HG03342 (cell line): Measurements from ENCODE around the gene PRUNE2.

ENCODE experiments used
- ATAC-seq: cut with Tn5 transposase; IDR thresholded peaks from one replicate; pipeline ENCODE4 v1.9.1; 2021; ENCODE audit warnings: mild to moderate bottlenecking, moderate library complexity; ENCODE audit not compliant: unreplicated experiment

PRUNE2 gene

DNA sequence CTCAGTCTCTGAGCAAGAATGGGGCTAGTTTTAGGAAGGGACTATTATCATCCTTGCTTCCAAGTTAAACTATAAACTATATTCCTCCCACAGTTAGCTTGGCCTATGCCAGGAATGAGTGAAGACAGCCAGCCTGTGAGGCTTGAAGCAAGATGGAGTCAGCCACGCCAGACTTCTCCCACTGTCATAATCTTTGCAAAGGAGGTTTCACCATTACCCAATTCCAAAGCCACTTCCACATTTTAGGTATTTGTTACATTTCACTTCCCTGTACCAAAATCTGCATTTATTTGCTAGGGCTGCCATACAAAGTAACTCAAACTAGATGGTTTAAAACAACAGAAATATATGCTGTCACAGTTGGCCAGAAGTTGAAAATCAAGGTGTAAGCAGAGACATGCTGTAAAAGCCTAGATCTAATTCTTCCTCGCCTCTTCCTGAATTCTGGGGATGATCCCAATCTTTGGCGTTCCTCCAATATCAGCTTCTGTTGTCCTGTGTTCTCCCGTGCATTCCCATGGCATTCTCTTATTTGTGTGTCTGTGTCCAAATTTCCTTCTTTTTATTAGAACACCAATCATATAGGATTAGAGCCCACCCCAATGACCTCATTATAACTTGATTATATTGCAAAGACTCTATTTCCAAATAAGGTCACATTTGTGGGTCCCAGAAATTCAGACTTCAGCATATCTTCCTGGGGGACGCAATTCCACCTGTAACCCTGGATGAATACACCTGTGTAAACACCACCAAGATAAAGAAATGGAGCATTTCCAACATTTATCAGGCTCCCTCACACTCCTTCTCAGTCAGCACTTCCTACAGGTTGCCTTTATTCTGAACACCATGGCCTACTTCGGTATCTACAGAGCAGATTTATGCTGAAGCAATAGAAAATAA is 320.2 kb downstream of the PRUNE2 start:
- ATAC-seq = no peak

DNA sequence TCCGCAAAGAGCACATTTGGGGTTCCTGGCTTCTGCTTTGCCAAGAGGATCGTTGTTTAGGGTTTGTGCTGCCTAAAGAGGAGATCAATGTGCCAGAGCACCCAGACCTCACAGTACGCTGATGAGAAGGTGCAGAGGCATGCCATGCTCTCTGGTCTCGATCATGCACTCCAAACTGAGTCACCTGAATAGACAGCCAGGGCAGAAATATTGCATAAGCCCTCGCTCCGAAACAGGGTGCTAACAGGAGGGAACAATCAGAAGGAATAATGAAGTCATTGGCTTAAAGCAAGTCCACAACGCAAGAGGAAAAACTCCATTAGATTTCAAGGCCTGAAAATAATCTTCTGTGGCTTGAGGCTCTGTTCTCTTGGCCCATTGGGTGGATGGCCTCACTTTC is 322.7 kb downstream of the PRUNE2 start:
- ATAC-seq = no peak

DNA sequence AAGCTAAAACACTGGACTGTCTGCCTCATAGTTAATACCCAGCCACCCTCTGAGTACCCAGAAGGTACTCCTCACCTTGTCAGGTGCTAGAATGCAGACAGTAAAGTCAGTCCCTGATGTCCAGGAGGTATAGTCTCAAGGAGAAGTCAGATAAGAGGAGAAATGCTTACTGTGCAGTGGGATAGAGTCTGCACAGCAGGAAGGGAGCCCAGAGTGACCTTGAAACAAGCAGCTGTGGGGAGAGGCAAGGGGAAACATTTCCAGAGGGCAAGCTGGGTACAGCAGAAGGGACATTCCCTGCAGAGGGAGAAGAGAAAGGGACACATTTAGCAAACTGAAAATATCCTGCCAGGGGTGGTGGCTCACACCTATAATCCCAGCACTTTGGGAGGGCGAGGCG is 324.2 kb downstream of the PRUNE2 start:
- ATAC-seq = no peak

DNA sequence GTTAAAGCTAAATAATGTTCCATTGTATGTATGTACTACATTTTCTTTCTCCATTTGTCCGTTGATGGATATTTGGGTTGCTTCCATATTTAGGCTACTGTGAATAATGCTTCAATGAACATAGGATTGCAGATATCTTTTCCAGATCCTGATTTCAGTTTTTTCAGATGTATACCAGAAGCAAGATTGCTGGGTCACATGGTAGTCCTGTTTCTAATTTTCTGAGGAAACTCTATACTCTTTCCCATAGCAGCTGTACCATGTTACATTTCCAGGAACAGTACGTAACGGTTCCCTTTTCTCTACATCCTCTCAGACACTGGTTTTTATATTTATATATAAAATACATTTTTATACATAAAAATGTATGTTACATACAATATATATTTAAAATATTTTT is 325.1 kb downstream of the PRUNE2 start:
- ATAC-seq = no peak

DNA sequence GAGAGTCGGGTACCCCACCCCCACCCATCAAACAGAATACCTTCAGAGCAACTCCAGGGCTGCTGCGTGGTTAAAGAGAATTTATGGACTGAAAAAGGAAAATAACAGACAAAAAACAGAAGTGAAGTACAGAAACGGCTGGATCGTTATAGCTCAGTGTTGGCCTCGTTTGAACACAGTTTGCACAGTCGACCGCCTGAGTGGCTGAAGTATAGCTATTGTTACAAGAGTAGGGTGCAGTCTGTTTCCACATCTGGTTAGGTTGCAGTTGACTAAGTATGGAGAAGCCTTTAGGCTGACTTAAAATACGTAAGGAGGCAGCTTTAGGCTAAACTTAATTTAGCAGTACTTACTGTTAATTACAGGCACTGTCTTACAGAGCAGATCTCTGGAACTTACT is 325.7 kb downstream of the PRUNE2 start:
- ATAC-seq = no peak

DNA sequence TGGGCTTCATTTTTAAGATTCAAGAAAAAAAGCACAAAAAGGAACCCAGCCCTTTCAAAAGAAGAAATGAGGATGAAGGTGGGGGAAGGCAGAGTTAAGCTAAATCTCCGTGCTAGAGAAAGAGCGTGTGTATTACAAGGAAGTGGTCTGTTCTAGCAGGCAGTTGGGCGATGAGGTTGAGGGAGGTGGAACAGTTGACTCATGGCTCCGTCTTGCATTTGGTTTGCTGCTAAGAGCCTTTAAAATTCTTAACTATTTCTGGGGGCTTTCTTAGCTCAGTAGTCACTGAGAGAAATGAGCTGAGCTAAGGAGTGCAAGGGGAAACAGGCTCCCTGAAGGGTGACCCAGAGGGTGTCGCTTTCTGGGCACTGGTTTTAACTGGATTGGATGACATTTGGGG is 329.6 kb downstream of the PRUNE2 start:
- peak; percentile 88 for ATAC-seq

DNA sequence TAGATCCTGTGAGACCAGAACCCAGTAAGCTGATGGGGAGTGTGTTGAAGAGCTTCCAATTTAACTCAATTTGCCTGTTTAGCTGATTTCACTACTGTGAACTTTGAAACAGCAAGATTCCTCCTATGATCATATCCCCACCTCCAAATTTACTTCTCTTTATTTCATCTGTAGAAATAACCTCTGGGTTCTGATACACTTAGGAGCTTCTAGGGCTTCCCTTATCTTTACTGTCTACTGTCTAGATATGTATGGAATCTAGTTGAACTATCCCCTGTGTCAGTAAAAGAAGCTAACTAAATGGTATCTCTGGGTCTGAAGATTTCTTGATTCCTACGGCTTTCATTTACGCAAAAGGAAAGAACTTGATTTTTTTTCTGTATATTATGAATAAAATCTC is 330.2 kb downstream of the PRUNE2 start:
- no peak for ATAC-seq

DNA sequence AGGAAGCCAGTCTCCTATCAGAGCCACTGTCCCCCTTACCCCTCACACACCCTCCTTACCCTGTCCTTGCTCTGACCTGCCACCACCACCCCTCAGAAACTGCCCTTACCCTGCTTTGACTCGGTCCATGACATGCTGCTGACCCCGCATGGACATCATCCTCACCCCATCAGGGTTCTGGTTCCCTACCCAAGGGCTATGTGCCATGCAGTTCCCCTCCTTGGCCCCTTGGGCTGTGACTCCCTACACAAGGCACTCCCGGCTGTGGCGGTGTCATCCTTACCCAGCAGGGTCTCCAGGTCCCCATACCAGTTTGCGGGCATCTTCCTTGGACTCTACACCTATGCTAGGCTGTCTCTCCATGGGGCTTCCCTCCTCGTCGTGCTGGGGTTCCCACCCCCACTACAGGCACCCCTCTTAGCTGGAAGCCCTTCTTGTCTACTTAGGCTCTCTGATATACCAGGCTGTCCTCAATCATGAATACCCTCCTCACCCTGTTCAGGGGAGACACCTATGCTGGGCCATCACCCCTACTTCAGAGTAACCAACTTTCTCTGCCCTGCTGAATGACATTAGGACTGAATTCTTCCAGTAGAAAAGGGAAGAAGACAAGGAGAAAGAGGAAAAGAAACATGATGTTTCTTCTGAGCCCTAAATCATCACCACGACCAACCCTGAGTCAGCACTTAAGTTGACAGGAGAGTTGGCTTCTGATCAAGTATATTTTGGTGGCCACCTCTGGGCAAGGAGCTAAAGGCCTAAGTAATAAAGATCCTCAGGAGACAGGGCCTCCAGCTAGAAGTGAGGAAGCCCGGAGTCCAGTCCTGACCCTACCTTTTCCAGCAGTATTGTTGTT is 331.8 kb downstream of the PRUNE2 start:
- ATAC-seq = no peak

DNA sequence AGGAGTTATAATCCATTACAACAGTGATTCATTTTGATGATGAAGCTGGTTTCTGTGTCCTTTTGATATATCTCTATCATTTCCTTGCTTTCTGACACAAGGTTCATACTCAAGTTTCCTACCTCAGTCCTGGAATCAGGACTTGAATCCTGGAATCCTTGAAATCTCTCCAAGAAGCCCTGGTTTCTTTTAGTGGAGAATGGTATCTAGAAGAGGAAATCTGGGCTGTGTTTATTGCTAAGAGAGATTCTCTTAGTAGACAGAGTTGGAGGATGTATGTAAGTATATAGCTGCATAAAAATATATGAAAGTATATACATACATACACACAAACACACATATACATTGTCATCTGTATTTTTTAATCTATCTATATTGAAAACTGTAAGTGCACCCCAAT is 332.5 kb downstream of the PRUNE2 start:
- ATAC-seq = no peak

DNA sequence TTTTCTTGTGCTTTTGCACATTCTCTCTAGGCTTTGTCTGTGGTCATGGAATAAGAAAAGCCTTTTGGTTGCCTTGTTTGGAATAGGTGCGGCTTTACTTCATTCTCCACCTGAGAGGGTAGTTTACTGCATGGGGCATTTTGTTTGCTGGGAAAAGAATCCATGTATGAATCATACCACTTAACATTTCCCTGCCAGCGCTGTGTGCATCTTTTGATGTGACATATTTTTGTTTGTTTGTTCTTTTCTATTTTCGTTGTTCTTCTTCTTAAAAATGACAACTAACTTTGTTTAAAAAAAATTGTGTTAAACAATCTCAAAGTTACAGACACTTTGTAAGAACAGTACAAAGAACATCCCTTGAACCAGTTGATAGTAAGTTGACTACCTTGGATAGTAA is 333.8 kb downstream of the PRUNE2 start:
- ATAC-seq = no peak

DNA sequence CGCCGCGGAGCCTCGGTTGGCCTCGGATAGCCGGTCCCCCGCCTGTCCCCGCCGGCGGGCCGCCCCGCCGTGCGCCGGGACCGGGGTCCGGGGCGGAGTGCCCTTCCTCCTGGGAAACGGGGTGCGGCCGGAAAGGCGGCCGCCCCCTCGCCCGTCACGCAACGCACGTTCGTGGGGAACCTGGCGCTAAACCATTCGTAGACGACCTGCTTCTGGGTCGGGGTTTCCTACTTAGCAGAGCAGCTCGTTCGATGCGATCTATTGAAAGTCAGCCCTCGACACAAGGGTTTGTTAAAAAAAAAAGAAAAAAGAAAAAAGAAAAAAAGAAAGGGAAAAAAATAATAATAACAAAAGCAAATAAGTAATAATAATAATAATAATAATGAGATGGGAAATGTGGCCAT is 334.2 kb downstream of the PRUNE2 start:
- ATAC-seq = no peak

DNA sequence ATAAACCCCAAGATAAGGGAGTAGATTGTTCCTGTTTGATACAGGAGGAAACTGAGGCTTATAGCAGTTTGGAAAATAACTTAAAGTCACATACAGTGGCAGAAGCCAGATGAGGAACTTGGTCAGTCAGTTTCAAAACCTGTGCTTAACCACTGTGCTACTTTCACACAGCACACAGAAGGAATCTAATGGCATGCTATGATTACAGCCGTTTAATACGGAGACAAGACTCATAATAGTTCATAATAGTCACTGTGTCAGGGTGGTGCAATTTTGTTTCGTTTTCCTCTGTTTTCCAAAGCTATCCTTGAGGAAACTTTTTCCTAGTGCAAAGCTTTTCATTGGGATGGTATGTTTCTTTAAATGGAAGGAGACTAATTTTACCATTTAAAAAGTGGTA is 334.6 kb downstream of the PRUNE2 start:
- ATAC-seq = peak; percentile 78

DNA sequence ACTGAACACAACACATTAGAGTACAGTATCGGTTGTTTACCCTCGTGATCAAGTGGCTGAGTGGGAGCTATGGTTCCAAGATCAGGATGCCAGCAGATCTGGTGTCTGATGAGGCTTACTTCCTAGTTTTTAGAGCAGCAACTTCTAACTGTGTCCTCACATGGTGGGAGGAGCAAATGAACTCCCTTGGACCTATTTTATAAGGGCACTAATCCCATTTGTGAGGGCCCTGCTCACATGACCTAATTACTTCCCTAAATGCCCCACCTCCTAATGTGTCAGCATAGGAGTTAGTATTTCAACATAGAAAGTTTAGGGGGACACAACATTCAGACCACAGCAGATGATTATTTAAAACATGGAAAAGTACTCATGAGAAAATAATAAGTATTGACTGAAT is 335.1 kb downstream of the PRUNE2 start:
- ATAC-seq = no peak

DNA sequence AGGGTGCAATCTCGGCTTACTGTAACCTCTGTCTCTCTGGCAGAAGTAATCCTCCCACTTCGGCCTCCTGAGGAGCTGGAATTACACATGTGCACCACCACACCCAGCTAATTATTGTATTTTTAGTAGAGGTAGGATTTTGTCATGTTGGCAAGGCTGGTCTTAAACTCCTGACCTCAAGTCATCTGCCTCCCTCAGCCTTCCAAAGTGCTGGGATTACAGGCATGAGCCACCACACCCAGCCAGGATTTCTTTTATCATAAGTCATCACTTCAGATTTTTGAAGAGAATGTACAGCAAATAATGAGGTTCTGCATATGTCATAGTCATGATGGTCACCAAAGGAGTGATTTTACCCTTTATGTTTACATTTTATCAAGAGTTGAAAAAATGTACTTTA is 338.8 kb downstream of the PRUNE2 start:
- ATAC-seq = no peak

DNA sequence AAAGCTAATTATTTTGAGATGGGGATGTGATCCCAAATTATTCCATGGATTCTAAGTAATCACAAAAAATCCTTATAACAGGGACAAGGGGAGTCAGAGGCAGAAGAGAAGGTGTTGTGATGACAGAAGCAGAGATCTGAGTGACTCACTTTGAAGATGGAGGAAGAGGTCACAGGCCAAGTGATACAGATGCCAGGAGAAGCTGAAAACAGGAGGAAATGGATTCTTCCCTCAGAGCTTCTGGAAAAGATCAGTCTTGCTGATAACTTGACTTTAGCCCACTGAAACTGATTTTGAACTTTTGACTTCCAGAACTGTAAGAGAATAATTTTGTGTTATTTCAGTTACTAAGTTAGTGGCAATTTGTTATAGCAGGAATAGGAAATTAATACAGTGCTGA is 341.6 kb downstream of the PRUNE2 start:
- ATAC-seq = no peak

DNA sequence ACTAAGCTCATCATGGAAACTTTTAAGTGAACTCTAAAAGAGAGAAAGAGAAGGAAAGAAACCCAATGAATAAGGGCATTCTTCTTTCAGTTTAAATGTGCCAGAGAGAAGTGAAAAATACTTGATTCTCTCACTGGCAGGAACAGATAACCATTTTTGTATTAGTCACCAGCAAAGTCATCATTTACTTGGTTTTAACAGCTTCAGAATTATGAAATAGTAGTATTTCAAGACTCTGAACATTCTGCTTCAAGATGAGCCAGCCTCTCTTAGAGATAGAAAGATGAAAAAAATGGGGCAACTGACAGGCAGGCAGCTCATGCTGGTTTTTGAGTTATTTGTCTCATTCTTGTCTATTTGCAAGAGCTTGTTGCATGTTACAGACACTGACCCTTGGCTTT is 343.4 kb downstream of the PRUNE2 start:
- peak; percentile 60 for ATAC-seq

DNA sequence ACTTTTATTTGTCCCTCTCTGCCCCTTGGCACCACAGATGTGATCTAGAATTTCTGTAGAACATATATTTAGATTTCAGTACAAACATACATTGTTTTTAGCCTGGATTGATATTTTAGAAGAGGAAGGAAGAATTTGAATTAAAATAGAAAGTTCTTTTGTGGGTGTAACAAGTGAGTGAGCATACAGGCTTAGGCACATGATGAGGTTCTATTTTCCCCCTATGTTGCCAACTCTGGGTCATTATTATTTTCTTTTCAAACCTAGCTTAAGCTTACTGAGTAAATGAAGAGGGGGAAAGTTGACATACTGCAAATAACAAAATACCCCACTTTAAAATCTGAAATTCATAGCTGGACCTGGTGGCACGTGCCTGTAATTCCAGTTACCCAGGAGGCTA is 344.0 kb downstream of the PRUNE2 start:
- peak; percentile 12 for ATAC-seq
